Activated T-helper 2 cell treated with anti-CD3 and anti-CD28 coated beads, Interferon-gamma antibody, Interleukin-2, Interleukin-4, amounts not matched to agents 10 μg/mL and 5 μg/mL and 100 μg/mL, durations not matched to agents 14 hours and 24 hours and 36 hours (primary cell): Measurements from ENCODE around the gene DDN. TPM values are rescaled to one million over a fixed set of nuclear protein-coding genes. Genes with fewer than 3 reads are reported as not detected.

Source experiments
- DNase-seq: peaks from one replicate; pipeline ENCODE4 v3.0.0; 2021; ENCODE audit warnings: low spot score
- H3K27ac Mint-ChIP-seq: one replicate; pipeline ENCODE4 v1.8.0; 2021; ENCODE audit warnings: mixed read lengths
- H3K27me3 Mint-ChIP-seq: one replicate; pipeline ENCODE4 v1.8.0; 2021; ENCODE audit warnings: low read depth, mixed read lengths
- H3K36me3 Mint-ChIP-seq: one replicate; pipeline ENCODE4 v1.8.0; 2021; ENCODE audit warnings: low read depth, mixed read lengths
- H3K4me1 Mint-ChIP-seq: one replicate; pipeline ENCODE4 v1.8.0; 2021; ENCODE audit warnings: low read depth, mixed read lengths
- H3K4me3 Mint-ChIP-seq: one replicate; pipeline ENCODE4 v1.8.0; 2021; ENCODE audit warnings: low read depth, mild to moderate bottlenecking, moderate library complexity, mixed read lengths
- H3K9me3 Mint-ChIP-seq: one replicate; pipeline ENCODE4 v1.8.0; 2021; ENCODE audit warnings: mixed read lengths
- intact Hi-C: fragments of 100-400 bp; cut with micrococcal nuclease; formaldehyde crosslinking; loops from one replicate; pipeline ENCODE4 v1.15.1; 2023
- total RNA-seq: library from RNA; stranded (reverse); gene quantifications from 2 replicates; pipeline ENCODE4 v1.2.3, GENCODE V29; 2022

Gene DDN
- total RNA-seq, 1 donor from 2014 or later = 0.91 TPM

DNA sequence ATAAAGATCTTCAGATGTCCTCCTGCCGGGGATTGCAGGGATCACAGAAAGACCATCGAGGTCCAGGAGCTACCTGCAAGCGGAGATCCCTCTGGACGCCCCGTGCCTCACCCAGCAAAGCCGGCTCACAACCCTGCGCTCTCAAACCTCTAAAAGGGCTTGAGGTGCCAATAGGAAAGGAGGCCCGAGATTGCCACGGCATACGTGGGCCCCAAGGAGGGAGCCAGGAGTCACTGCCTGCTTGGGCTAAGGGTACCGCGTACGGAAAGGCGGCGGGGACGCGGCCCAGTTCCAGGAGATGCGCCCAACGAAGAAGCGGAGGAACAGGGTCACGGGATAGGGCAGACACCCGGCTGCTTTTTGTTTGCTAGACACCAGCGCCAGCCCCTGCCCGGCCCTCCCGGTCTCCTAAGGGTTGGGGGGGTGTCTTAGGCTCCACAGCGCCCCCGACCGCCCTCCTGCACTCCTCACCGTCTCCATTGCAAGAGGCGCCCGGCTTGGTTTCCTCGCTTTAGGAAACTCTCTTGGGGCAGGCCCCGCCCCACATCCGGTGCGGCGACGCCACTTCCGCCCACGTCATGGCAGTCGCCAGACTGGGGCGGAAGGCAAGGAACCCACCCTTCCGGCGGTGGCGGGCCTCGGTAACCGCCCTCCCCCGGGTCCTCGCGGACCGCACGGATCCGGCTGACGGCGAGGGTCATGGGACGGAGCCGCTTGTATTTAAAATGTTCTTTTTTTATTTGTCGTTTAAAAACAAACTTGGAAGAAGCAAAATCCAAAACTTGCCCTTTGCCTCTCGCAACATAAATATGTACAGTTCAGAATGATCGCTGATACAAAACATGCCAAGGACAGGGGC lies 19.3 kb upstream of the DDN start, which contains the start of gene PRKAG1:
Gene PRKAG1, minus strand, starts transcription at position 516 of the 859 bp plus-strand sequence. Its CDS starts 36 bp downstream, at position 480.
- Mint-ChIP-seq H3K27me3 (no peaks in the 10 kb centered on the region), H3K4me3 (peak within 1 kb of the TSS; percentile 90), H3K9me3 (no peaks in the 10 kb centered on the region), H3K27ac (peak within 1 kb of the TSS; percentile 93), H3K36me3 (peaks cover 50% of the 10 kb centered on the region), H3K4me1 (peaks cover 25% of the 10 kb centered on the region)
- intact Hi-C loops = loop anchor here (1.0 kb wide), 4 partner anchors 22 to 165 kb away; partner anchors contain the start of gene TUBA1B
- DNase-seq = peak; percentile 96

DNA sequence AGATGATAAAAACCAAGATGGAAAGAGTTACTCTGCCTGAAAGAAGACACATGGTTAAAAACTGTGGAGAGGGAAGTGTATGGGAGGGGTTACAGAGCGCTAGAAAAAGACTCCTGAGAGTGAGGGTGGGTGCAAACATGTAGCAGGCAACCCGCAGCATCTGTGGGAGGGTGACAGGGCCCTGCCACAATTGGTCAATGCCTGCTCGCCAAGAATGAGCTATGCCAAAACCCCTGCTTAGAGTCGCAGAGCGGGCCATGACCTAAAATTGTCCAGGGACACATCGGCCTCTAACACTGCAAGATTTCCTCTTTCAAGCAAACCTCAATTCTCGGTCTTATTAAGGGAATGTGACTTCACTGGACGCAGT lies 18.7 kb upstream of the DDN start:
- intact Hi-C loops = loop anchor here (1.0 kb wide), 4 partner anchors 22 to 165 kb away; partner anchors contain the start of gene TUBA1B
- H3K4me3 Mint-ChIP-seq = peak overlapping the region; percentile 90
- no peaks in the 10 kb centered on the region for H3K9me3 Mint-ChIP-seq
- peak overlapping the region; percentile 93 for H3K27ac Mint-ChIP-seq
- no peak for DNase-seq
- H3K27me3 Mint-ChIP-seq = no peaks in the 10 kb centered on the region
- H3K4me1 Mint-ChIP-seq = peaks cover 25% of the 10 kb centered on the region
- H3K36me3 Mint-ChIP-seq = peaks cover 44% of the 10 kb centered on the region

DNA sequence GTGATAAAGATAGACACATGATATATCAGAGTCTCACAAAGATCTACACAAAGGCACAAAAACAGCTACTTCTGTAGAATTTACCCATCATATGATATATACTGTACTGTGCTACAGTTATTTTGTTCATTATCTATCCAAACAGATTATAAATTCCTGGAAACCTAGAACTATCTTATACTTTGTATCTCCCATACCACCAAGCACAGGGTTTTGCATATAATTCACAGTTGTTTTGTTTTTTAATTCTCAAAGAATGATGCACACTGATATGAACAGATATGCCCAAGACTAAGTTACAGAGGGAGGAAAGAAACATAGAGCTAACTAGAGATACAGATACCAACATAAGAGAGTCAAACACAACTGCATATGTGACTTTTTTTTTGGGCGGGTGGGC lies 16.0 kb upstream of the DDN start:
- intact Hi-C loops = no loop called here
- H3K27me3 Mint-ChIP-seq = no peaks in the 10 kb centered on the region
- no peak for DNase-seq
- H3K36me3 Mint-ChIP-seq = peaks cover 30% of the 10 kb centered on the region
- no peak overlapping the region for H3K4me3 Mint-ChIP-seq
- H3K27ac Mint-ChIP-seq = no peak overlapping the region
- H3K9me3 Mint-ChIP-seq = no peaks in the 10 kb centered on the region
- peaks cover 25% of the 10 kb centered on the region for H3K4me1 Mint-ChIP-seq

DNA sequence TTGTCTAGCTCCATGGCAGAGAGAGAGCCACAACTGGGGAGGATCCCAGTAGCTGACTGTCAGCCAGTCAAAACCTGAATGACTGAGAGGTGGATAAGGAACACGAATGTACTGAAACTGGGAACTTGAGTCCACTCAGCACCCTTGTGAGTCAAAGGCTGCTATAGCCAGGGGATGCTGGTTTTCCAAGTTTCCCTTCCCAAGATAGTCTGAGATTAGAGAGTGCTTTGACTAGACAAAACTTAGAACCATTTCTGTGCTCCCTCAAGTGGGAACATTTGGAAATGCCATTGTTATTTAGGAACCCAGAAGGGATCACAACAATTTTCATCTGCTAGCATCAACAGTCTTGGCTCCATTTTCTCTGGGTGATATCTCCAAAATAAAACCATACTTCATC lies 15.4 kb upstream of the DDN start:
- peaks cover 30% of the 10 kb centered on the region for H3K36me3 Mint-ChIP-seq
- no peaks in the 10 kb centered on the region for H3K9me3 Mint-ChIP-seq
- no peak overlapping the region for H3K27ac Mint-ChIP-seq
- H3K4me3 Mint-ChIP-seq = no peak overlapping the region
- peaks cover 20% of the 10 kb centered on the region for H3K4me1 Mint-ChIP-seq
- DNase-seq = no peak
- intact Hi-C loops = no loop called here
- no peaks in the 10 kb centered on the region for H3K27me3 Mint-ChIP-seq

DNA sequence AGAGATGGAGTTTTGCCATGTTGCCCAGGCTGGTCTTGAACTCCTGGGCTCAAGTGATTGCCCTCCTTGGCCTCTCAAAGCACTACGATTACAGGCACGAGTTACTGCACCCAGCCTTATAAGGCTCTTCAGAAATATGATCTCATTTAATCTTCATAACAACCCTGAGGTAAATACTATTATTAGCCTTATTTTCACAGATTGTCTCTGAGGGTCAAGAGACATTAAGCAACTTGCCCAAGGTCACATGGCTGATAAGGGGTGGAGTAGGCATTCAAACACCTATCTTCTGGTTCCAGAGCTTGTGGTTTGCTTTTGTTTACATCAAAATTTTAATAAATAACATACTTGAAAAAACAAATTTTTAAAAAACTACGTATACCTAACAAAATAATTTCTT lies 14.3 kb upstream of the DDN start:
- Mint-ChIP-seq H3K4me3 (no peak overlapping the region), H3K27ac (no peak overlapping the region), H3K4me1 (peaks cover 14% of the 10 kb centered on the region), H3K36me3 (peaks cover 30% of the 10 kb centered on the region), H3K9me3 (no peaks in the 10 kb centered on the region), H3K27me3 (no peaks in the 10 kb centered on the region)
- no peak for DNase-seq
- intact Hi-C loops = no loop called here

DNA sequence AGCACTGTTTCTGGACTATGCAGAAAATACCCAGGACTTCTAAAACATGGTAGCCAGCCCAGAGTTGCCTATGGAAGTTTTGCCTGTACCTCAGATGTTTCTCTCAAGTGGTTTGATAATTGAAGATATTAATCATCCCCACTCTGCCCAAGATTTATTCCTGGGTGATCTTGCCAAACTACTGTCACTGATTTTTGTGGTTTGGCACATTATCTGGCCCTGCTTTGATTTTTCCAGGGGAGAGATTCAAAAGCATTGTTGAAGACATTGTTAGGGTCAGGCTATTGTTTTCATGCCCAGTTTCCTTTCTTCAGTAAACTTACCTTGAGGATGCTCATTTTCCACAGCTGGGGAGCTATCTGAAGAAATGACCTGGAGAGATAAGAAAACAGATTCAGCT lies 13.6 kb upstream of the DDN start:
- peaks cover 31% of the 10 kb centered on the region for H3K36me3 Mint-ChIP-seq
- no peak for DNase-seq

DNA sequence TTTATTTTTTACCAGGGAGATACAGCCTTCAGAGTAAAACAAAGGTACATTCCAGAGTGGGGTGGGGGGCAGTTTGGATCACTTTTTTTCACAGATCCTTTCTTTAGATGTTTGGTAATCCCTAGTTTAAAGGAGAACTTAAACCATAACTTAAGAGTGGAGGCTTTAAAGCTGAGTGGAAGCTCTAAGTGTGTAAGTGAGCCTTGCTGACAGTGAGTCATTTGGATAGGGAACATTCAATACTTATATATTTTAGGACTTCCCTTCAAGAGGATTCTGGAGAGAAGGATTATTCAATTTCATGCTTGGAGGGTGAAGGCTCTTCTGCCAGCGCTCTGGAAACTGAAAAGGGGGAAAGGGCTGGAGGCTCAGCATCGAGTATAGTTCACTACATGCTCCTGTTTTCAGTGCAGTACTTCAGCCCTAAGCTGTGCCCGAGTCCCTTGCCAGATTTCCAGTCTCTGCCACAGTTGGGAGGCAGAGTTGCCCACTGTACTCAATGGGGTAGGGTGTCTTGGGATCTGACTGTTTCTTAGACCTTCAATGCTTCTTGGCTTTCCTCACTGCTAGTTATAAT lies 11.0 kb upstream of the DDN start:
- peaks cover 23% of the 10 kb centered on the region for H3K36me3 Mint-ChIP-seq
- intact Hi-C loops = no loop called here
- no peaks in the 10 kb centered on the region for H3K4me1 Mint-ChIP-seq
- H3K9me3 Mint-ChIP-seq = no peaks in the 10 kb centered on the region
- no peak overlapping the region for H3K4me3 Mint-ChIP-seq
- DNase-seq = no peak
- no peaks in the 10 kb centered on the region for H3K27me3 Mint-ChIP-seq
- H3K27ac Mint-ChIP-seq = no peak overlapping the region

More for the DNA sequence above, 13.6 kb upstream of the DDN start:
- H3K27me3 Mint-ChIP-seq = no peaks in the 10 kb centered on the region
- intact Hi-C loops = no loop called here
- H3K27ac Mint-ChIP-seq = no peak overlapping the region
- peaks cover 12% of the 10 kb centered on the region for H3K4me1 Mint-ChIP-seq
- no peaks in the 10 kb centered on the region for H3K9me3 Mint-ChIP-seq
- H3K4me3 Mint-ChIP-seq = no peak overlapping the region

DNA sequence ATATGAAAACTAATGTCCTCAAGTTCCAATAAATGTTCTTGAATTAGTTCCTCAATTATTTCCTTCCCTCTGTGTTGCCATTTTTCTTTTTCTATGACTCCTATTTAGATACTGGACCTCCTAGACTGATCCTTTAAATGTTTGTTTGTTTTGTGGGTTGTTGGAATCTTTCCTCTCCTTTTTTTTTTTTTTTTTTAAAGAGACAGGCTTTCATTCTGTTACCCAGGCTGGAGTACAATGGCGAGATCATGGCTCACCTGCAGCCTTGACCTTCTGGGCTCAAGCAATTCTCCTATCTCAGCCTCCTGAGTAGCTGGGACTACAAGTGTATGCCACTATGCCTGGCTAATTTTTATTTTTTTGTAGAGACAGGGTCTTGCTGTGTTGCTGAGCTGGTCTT lies 9.8 kb upstream of the DDN start:
- intact Hi-C loops = no loop called here
- Mint-ChIP-seq H3K9me3 (no peaks in the 10 kb centered on the region), H3K36me3 (peaks cover 30% of the 10 kb centered on the region), H3K27ac (no peak overlapping the region), H3K4me1 (no peaks in the 10 kb centered on the region), H3K27me3 (no peaks in the 10 kb centered on the region), H3K4me3 (no peak overlapping the region)
- no peak for DNase-seq

DNA sequence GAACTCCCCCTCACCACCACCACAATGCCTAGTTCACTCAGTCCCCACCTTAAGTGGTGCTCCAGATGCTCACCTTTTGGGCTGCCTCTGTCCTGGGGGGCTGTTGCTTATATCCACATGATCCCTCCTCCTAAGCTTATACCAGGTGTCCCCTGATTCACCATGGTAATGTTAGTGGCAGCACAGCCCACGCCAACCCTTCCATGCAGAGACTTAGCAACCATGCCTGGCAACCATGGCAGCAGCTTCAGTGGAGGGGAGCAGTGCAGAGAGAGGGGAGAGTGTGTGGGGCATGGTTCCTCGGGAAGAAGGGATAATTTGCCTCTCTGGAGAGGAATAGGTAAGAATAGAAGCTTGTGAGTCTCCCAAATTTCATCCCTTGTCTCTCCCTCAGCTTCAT lies 1.2 kb upstream of the DDN start:
- H3K27me3 Mint-ChIP-seq = peaks cover 25% of the 10 kb centered on the region
- H3K4me3 Mint-ChIP-seq = no peak overlapping the region
- peaks cover 55% of the 10 kb centered on the region for H3K36me3 Mint-ChIP-seq
- no peak for DNase-seq
- intact Hi-C loops = no loop called here
- no peak overlapping the region for H3K27ac Mint-ChIP-seq
- H3K4me1 Mint-ChIP-seq = peaks cover 24% of the 10 kb centered on the region
- no peaks in the 10 kb centered on the region for H3K9me3 Mint-ChIP-seq

DNA sequence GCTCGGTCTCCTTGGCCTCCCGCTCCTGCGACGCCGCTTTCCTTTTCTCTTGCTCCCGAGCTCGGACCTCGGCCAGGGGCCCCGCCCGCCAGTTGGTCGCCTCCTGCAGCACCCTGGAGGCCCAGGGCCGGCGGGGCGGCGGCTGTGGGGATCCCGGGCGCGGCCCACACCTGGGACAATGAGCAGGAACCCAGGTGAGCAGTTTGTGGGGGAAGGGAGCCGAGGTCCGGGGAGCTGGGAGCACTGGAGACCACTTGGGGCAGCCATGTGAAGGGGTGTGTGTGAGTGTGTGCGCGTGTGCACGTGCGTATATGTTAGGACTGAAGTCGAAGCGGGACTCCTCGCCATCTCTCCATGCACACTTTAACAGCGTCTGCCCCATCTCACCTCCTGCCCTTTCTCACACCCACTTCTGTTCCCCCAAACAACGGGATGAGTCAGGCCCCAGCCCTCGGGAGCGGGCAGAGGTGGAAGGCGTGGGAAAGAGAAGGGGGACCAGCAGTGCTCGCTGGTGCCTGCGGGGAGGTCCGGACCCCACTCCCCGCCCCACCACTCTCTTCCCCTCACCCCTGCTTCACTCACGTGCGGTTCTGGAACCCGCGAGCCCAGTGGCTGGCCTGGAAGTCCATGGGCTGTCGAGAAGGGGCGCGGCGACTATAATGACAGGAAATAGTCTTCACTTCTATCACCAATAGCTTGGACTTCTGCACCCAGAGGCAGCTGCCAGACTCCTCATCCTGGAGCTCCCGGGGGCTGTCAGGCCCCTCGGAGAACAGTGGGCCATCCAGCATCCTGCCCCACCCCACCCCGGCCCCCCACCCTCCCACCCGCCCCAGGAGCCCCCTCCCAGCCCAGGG lies 450 bp downstream of the DDN start:
- H3K9me3 Mint-ChIP-seq = no peaks in the 10 kb centered on the region
- H3K27ac Mint-ChIP-seq = no peak overlapping the region
- peak overlapping the region; percentile 57 for H3K4me3 Mint-ChIP-seq
- peaks cover 39% of the 10 kb centered on the region for H3K27me3 Mint-ChIP-seq
- peaks cover 27% of the 10 kb centered on the region for H3K4me1 Mint-ChIP-seq
- peaks cover 39% of the 10 kb centered on the region for H3K36me3 Mint-ChIP-seq
- intact Hi-C loops = loop anchor here (5.0 kb wide), 3 partner anchors 66 to 106 kb away; partner anchors contain the start of gene DHH
- DNase-seq = no peak

DNA sequence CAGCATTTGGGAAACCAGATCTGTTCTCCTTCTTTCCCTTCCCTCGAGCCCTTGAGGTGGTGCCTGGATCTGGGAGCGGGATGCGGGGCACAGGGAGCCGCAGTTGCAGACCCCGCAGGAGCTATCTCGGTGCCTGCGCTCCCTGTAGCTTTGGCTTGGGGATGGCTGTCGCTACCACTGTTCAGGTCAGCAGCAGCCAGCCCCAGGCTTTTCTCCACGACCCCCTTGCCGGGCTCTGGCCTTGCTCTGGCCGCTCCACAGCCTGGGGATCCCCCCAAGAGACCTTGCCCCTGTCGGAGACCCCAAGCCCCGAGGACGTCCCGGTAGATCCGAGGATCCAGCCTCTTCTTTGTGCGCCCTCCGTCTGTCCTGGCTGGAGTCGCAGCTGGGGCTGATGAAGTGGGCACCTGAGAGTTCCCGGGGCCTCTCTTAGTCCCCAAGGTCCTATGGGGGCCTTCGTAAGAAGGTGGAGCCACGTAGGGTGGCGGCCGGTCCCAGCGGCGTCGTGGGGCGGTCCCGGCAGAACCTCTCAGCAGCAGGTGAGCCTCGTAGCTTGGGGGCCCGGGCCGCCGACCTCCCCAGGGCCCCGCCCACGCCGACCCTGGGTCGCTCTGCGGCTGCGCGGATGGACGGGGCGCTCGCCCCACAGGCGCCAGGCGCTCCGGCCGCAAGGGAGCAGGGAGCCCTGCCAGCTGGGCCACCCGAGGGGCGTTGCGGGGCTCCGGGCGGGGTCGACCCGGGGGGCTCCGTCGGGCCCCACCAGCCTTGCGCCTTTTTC lies 1.3 kb downstream of the DDN start:
- Mint-ChIP-seq H3K27ac (no peak overlapping the region), H3K36me3 (peaks cover 31% of the 10 kb centered on the region), H3K4me1 (peaks cover 27% of the 10 kb centered on the region), H3K4me3 (no peak overlapping the region), H3K27me3 (peaks cover 46% of the 10 kb centered on the region), H3K9me3 (no peaks in the 10 kb centered on the region)
- intact Hi-C loops = loop anchor here (5.0 kb wide), 3 partner anchors 66 to 106 kb away; partner anchors contain the start of gene DHH
- no peak for DNase-seq
